ENCODE results near the gene COL8A1. TPM values are rescaled to one million over a fixed set of nuclear protein-coding genes. Genes with fewer than 3 reads are reported as not detected.

COL8A1 gene
- 1 to 10 TPM in 1 of 2 donors, under 1 TPM in 1; 0.34 to 6.0 TPM for total RNA-seq

GRCh38 chr3:99638167-99638948, at the start of gene COL8A1:
COL8A1 (plus strand) TSS chr3:99638594; CDS start chr3:99790683, 152,089 bp downstream.

GRCh38 chr3:99817437-99818240, 179.2 kb downstream of the COL8A1 start, which contains the start of gene CMSS1:
CMSS1 (plus strand) TSS chr3:99817862.

Other genes with a start within 250 kb of the COL8A1 start
- 10 to 100 TPM; 14.8 to 18.6 TPM for gene CMSS1, start 179.3 kb downstream of the COL8A1 start, total RNA-seq

All from melanocyte of skin (primary cell).